ENCODE data around the gene GRID1.

- no peak for TF ChIP-seq REST (IDR thresholded peaks at IDR 0.05; ENCODE audit: low read depth)
- TF ChIP-seq EGR1 (IDR thresholded peaks at IDR 0.05; ENCODE audit: low read depth), result no peak
- no peak for TF ChIP-seq SIN3A (IDR thresholded peaks at IDR 0.05; ENCODE audit: low read depth)
- no peak for TF ChIP-seq EZH2 (IDR thresholded peaks at IDR 0.05)
- TF ChIP-seq CTCF (IDR thresholded peaks at IDR 0.05 in 2 of 3, conservative IDR thresholded peaks at IDR 0.05 in 1 of 3; ENCODE audit: borderline replicate concordance in 1 of 3, insufficient read depth in 1 of 3, low read depth in 2 of 3, low read length in 2 of 3), result no peak
- TF ChIP-seq ZNF274 (IDR thresholded peaks at IDR 0.05; ENCODE audit: low read depth, low read length), result no peak
- no peak for TF ChIP-seq EZH2phosphoT487 (IDR thresholded peaks at IDR 0.05; ENCODE audit: borderline replicate concordance)
- TF ChIP-seq POLR2AphosphoS5 (IDR thresholded peaks at IDR 0.05; ENCODE audit: low read depth, low read length), result no peak
- TF ChIP-seq CBX3 (IDR thresholded peaks at IDR 0.05; ENCODE audit: low read depth), result no peak
- TF ChIP-seq POLR2A (IDR thresholded peaks at IDR 0.05; ENCODE audit: borderline replicate concordance, extremely low read depth, insufficient read depth, insufficient read length), result no peak
- no peak for TF ChIP-seq SP1 (IDR thresholded peaks at IDR 0.05; ENCODE audit: low read depth)
These were observed 579.2 kb downstream of the GRID1 start for GRCh38 chr10:85787393-85787792.

Data from HCT116 (cell line).